ENCODE measurements around the gene LRRC8E. TPM values are rescaled to one million over a fixed set of nuclear protein-coding genes. Genes with fewer than 3 reads are reported as not detected.

Gene LRRC8E
- total and polyA plus RNA-seq, 10 of the 15 experiments (the other 5 are each of a cell fraction or from before 2014, with no cell fraction given) = 0.04 to 0.32 (median 0.25) TPM; not detected in 7

- 2% methylated on average over 56 of the region's 56 CpGs for WGBS (ENCODE audit: insufficient coverage, insufficient replicate concordance, low lambda C conversion rate, missing lambda C conversion rate)
- POLR2A ChIA-PET = interaction anchor here (0.5 to 2.4 kb wide), 8 partner anchors 14 to 1340 kb away, joined by 3 to 18 read pairs (median 4); partner anchors contain the start of genes MAP2K7, RAB11B and SNAPC2
- no TSS peak for BruUV-seq (replicated peaks)
- ATAC-seq (peak; percentile 99), DNase-seq (ENCODE audit: low read depth, low spot score) (peak; percentile 97), FAIRE-seq (peak; percentile 100)
- RAD21 ChIA-PET (ENCODE audit: unreplicated experiment) = interaction anchor here (0.7 to 2.3 kb wide), 18 partner anchors 13 to 841 kb away, joined by 3 to 17 read pairs (median 4); partner anchors contain the start of genes ELAVL1, MAP2K7, MARCHF2 and NDUFA7
- Histone ChIP-seq H3K9ac (ENCODE audit: control insufficient read depth, insufficient read depth, low read length) (peak within 1 kb of the TSS; percentile 80), H3K36me3 (ENCODE audit: control insufficient read depth in 2 of 2, insufficient read depth in 2 of 2, low read length in 1 of 2) (peaks cover 0 to 7% of the 10 kb centered on the region in 2 experiments; a peak in 3 of 4 replicates), H3K4me3 (peak within 1 kb of the TSS; percentile 89), H3K4me2 (ENCODE audit: control insufficient read depth, insufficient read depth) (peak within 1 kb of the TSS; percentile 100), H4K20me1 (ENCODE audit: control insufficient read depth, insufficient read depth) (no peaks in the 10 kb centered on the region), H3K4me1 (ENCODE audit: control insufficient read depth, insufficient read depth, low read length) (peaks cover 7% of the 10 kb centered on the region), H3K9me3 (replicated peaks; ENCODE audit: control insufficient read depth, insufficient read depth, low read length) (no peaks in the 10 kb centered on the region), H3K27me3 (replicated peaks in 1 of 2; ENCODE audit: control insufficient read depth in 2 of 2, insufficient read depth in 2 of 2, low read length in 1 of 2) (no peaks in the 10 kb centered on the region), H3K79me2 (ENCODE audit: control insufficient read depth, insufficient read depth, low read length) (peaks cover 23% of the 10 kb centered on the region), H2AFZ (ENCODE audit: control insufficient read depth, low read depth, low read length) (peak within 1 kb of the TSS; percentile 91), H3K27ac (ENCODE audit: control insufficient read depth, insufficient read depth) (peak within 1 kb of the TSS; percentile 77)
- in situ Hi-C loops (cut with MboI) (loop anchor here (10.0 kb wide), 1 partner anchor 311 kb away; no protein-coding TSS in a partner anchor), intact Hi-C loops (cut with micrococcal nuclease; ENCODE audit: unreplicated experiment) (loop anchor here (1.0 to 10.0 kb wide), 3 partner anchors 59 to 309 kb away; no protein-coding TSS in a partner anchor)
- SMC1A ChIA-PET (ENCODE audit: uncharacterized antibody, unreplicated experiment) = interaction anchor here (0.8 to 3.1 kb wide), 12 partner anchors 13 to 267 kb away, joined by 3 to 29 read pairs (median 3); partner anchors contain the start of genes ELAVL1 and SNAPC2
- CTCF ChIA-PET = interaction anchor here (0.5 to 4.3 kb wide), 30 partner anchors 10 to 841 kb away, joined by 3 to 55 read pairs (median 6); partner anchors contain the start of genes ELAVL1, MAP2K7, SNAPC2 and ZNF414
- TF ChIP-seq STAT3 (IDR thresholded peaks at IDR 0.05; ENCODE audit: low read depth, low read length) (no peak), POU2F2 (IDR thresholded peaks at IDR 0.05; ENCODE audit: borderline replicate concordance, low read depth, low read length) (no peak), CBX3 (IDR thresholded peaks at IDR 0.05; ENCODE audit: borderline replicate concordance, low read depth) (no peak), SMAD1 (IDR thresholded peaks at IDR 0.05; ENCODE audit: low read depth, partially characterized antibody) (no peak), ATF7 (IDR thresholded peaks at IDR 0.05; ENCODE audit: low read depth) (peak; percentile 84), ZNF622 (IDR thresholded peaks at IDR 0.05) (no peak), REST (IDR thresholded peaks at IDR 0.05; ENCODE audit: low read depth, low read length) (0 out of 2 replicates have a peak, but pooled peaks have one; percentile 43), FOXK2 (IDR thresholded peaks at IDR 0.05) (no peak), MYC (IDR thresholded peaks at IDR 0.05; ENCODE audit: insufficient read depth, insufficient read length, insufficient replicate concordance, low read length, severe bottlenecking) (peak; percentile 49), IRF4 (IDR thresholded peaks at IDR 0.05; ENCODE audit: low read depth, low read length) (no peak), POLR2AphosphoS2 (IDR thresholded peaks at IDR 0.05; ENCODE audit: low read depth, low read length) (peak; percentile 91; the same call in 1 of the 2 replicates), EZH2 (IDR thresholded peaks at IDR 0.05; ENCODE audit: borderline replicate concordance, control insufficient read depth, low read depth, low read length) (no peak)
- TF ChIP-seq, protein P1, sequence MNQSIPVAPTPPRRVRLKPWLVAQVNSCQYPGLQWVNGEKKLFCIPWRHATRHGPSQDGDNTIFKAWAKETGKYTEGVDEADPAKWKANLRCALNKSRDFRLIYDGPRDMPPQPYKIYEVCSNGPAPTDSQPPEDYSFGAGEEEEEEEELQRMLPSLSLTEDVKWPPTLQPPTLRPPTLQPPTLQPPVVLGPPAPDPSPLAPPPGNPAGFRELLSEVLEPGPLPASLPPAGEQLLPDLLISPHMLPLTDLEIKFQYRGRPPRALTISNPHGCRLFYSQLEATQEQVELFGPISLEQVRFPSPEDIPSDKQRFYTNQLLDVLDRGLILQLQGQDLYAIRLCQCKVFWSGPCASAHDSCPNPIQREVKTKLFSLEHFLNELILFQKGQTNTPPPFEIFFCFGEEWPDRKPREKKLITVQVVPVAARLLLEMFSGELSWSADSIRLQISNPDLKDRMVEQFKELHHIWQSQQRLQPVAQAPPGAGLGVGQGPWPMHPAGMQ (IDR thresholded peaks at IDR 0.05; ENCODE audit: borderline replicate concordance) = no peak
- TF ChIP-seq, protein P2, sequence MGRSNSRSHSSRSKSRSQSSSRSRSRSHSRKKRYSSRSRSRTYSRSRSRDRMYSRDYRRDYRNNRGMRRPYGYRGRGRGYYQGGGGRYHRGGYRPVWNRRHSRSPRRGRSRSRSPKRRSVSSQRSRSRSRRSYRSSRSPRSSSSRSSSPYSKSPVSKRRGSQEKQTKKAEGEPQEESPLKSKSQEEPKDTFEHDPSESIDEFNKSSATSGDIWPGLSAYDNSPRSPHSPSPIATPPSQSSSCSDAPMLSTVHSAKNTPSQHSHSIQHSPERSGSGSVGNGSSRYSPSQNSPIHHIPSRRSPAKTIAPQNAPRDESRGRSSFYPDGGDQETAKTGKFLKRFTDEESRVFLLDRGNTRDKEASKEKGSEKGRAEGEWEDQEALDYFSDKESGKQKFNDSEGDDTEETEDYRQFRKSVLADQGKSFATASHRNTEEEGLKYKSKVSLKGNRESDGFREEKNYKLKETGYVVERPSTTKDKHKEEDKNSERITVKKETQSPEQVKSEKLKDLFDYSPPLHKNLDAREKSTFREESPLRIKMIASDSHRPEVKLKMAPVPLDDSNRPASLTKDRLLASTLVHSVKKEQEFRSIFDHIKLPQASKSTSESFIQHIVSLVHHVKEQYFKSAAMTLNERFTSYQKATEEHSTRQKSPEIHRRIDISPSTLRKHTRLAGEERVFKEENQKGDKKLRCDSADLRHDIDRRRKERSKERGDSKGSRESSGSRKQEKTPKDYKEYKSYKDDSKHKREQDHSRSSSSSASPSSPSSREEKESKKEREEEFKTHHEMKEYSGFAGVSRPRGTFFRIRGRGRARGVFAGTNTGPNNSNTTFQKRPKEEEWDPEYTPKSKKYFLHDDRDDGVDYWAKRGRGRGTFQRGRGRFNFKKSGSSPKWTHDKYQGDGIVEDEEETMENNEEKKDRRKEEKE (IDR thresholded peaks at IDR 0.05) = no peak
Measured at GRCh38 chr19:7943444-7944176, 55.3 kb downstream of the LRRC8E start, which contains the start of gene TIMM44. Gene TIMM44 (minus strand): TSS chr19:7943666. CDS start chr19:7943651, 15 bp downstream.
